DOHH2 (cell line): ENCODE data around the gene WDR64.

ENCODE experiments used
- CTCF ChIP-seq: fragments of 200-600 bp; sonication (generic); IDR thresholded peaks from one replicate; pipeline ENCODE4 v1.5.1; 2014; ENCODE audit warnings: antibody characterized with exemption, mild to moderate bottlenecking, low read depth, low read length; ENCODE audit not compliant: poor library complexity, severe bottlenecking
- EZH2phosphoT487 ChIP-seq: fragments of 200-600 bp; sonication (generic); IDR thresholded peaks from 2 replicates; pipeline ENCODE4 v1.6.1; 2017; ENCODE audit warnings: borderline replicate concordance, mild to moderate bottlenecking, antibody characterized with exemption, low read length, moderate library complexity, mixed read lengths

GRCh38 chr1:241847796-241848685, 196.0 kb downstream of the WDR64 start, which contains the start of gene EXO1:
- peak; percentile 50 for TF ChIP-seq CTCF
- TF ChIP-seq EZH2phosphoT487 = no peak
